Astrocyte (in vitro differentiated cells and primary cell): ENCODE results near the gene EIF2S2.

Experiments
- CTCF ChIP-seq: IDR thresholded peaks from 2 replicates; pipeline ENCODE4 v1.5.1; 2011; ENCODE audit warnings: low read depth, mild to moderate bottlenecking, inconsistent platforms, low read length, moderate library complexity; ENCODE audit not compliant: insufficient read depth
- EZH2 ChIP-seq: IDR thresholded peaks from 2 replicates; pipeline ENCODE4 v1.6.1; 2012; ENCODE audit warnings: mild to moderate bottlenecking, low read length, inconsistent platforms; ENCODE audit not compliant: insufficient read depth

GRCh38 chr20:34049897-34050695 is 61.9 kb downstream of the EIF2S2 start:
- TF ChIP-seq CTCF = no peak
- no peak for TF ChIP-seq EZH2
